Natural killer cell (primary cell): ENCODE results near the gene NELFCD. TPM values are rescaled to one million over a fixed set of nuclear protein-coding genes. Genes with fewer than 3 reads are reported as not detected.

Experiments
- ATAC-seq, 3 donors: fragments of 150-1000 bp in 2 of 3; fragments of 200-7000 bp in 1 of 3; cut with Tn5 transposase; 1 replicate in 1 of 3; 2 replicates in 2 of 3; pipeline ENCODE4 v1.10.0; 2021; ENCODE audit warnings: mild to moderate bottlenecking in 2 of 3, moderate library complexity in 2 of 3
- DNase-seq, 2 donors: peaks; one replicate each; pipeline versions ENCODE4 v3.0.0 to v3.0.0-alpha.2; 2013 to 2021; ENCODE audit warnings: mixed read lengths in 1 of 2
- H3K27ac ChIP-seq: one replicate; pipeline ENCODE4 v1.5.1; 2013; ENCODE audit warnings: mild to moderate bottlenecking, low read length
- H3K27me3 ChIP-seq: one replicate; pipeline ENCODE4 v1.6.1; 2013; ENCODE audit warnings: low read length; ENCODE audit not compliant: control insufficient read depth, insufficient read depth
- H3K36me3 ChIP-seq: one replicate; pipeline ENCODE4 v1.6.1; 2013; ENCODE audit warnings: low read length; ENCODE audit not compliant: control insufficient read depth, insufficient read depth
- H3K4me1 ChIP-seq: one replicate; pipeline ENCODE4 v1.6.1; 2013; ENCODE audit warnings: low read length; ENCODE audit not compliant: control insufficient read depth, insufficient read depth
- H3K4me3 ChIP-seq: one replicate; pipeline ENCODE4 v1.5.1; 2013; ENCODE audit warnings: low read length
- H3K9me3 ChIP-seq: one replicate; pipeline ENCODE4 v1.6.1; 2013; ENCODE audit warnings: low read length; ENCODE audit not compliant: control insufficient read depth, insufficient read depth
- H3K27ac Mint-ChIP-seq, 2 donors: one replicate each; pipeline ENCODE4 v1.8.0; 2022; ENCODE audit warnings: mild to moderate bottlenecking in 2 of 2, mixed read lengths in 2 of 2, moderate library complexity in 1 of 2
- H3K27me3 Mint-ChIP-seq, 2 donors: one replicate each; pipeline ENCODE4 v1.8.0; 2022; ENCODE audit warnings: low read depth in 2 of 2, mixed read lengths in 2 of 2
- H3K36me3 Mint-ChIP-seq: one replicate; pipeline ENCODE4 v1.8.0; 2022; ENCODE audit warnings: mixed read lengths
- H3K4me1 Mint-ChIP-seq, 2 donors: one replicate each; pipeline ENCODE4 v1.8.0; 2022; ENCODE audit warnings: mixed read lengths in 2 of 2
- H3K4me3 Mint-ChIP-seq: one replicate; pipeline ENCODE4 v1.8.0; 2022; ENCODE audit warnings: mild to moderate bottlenecking, moderate library complexity, mixed read lengths
- H3K9me3 Mint-ChIP-seq, 2 donors: one replicate each; pipeline ENCODE4 v1.8.0; 2022; ENCODE audit warnings: mixed read lengths in 2 of 2
- WGBS: methylation state at CpG from one replicate; pipeline ENCODE4 v1.1.7; 2013; ENCODE audit warnings: missing lambda C conversion rate; ENCODE audit not compliant: insufficient coverage; 5-methylcytosine and 5-hydroxymethylcytosine counted together
- intact Hi-C: fragments of 100-400 bp; cut with micrococcal nuclease; formaldehyde crosslinking; loops from one replicate; pipeline ENCODE4 v1.14.2; 2022
- total RNA-seq, 4 donors: library from RNA; stranded (reverse); fragments of 120-200 nt in 1 of 4; gene quantifications; one replicate each; pipeline versions ENCODE4 v1.2.3 to v1.2.4, GENCODE V29; 2013 to 2022
- TF ChIP-seq, protein P1 (sequence below): fragments of 200-600 bp; IDR thresholded peaks from one replicate; pipeline ENCODE4 v1.8.0; 2022; ENCODE audit warnings: antibody characterized with exemption

Gene NELFCD
- total RNA-seq, 3 donors from 2014 or later (not counting 1 experiment from before 2014, with no cell fraction given), result 75.7 to 105 (median 92.6) TPM

DNA sequence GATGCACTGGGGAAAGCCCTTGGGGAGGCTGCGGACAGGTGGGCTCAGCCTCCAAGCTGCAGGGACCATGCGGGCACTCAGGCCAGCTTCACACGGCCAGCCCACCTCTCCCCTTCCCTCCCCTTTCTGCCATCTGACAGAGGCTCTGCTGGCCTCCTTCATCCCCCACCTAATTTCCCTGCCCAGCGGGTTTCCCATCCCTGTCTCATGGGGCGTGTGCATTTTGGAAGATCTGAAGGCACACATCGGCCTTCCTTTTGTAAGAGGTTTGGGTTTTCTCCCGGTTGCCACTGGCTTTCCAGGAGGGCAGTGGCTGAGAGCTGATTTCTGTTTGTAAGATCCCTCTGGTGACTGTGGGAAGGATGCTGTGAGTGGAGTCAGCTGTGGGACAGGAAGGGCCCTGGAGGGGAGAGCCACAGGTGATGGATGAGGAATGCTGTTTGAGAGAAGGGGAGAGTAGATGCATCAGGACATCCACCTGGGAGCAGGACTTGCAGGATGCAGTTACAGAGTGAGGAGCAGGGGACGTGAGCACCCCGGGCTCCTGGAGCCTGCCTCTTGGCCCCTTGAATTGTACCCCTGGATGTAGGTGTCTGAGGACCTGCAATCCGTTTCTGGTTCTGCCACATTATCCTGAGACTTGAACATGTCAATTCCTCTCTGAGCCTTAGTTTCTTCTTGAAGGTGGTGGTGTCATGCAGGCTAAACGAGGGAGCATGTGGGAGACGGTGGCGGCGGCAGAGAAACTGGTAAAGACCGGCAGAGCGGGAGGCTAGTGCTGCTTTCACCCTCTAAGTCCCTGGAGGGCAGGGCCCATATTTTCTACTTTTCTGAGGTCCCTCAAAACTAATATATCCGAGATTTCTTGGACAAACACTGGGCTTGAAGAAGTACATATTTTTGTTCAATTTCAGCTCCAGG, 32.2 kb downstream of the NELFCD start:
- Mint-ChIP-seq H3K36me3 (no peaks in the 10 kb centered on the region), H3K4me1 (peaks cover 35 to 41% of the 10 kb centered on the region in 2 donors), H3K27me3 (no peaks in the 10 kb centered on the region), H3K9me3 (no peaks in the 10 kb centered on the region), H3K27ac (peak overlapping the region in 1 of 2 donors; percentile 42), H3K4me3 (no peak overlapping the region)
- intact Hi-C loops, result no loop called here
- TF ChIP-seq, protein P1, sequence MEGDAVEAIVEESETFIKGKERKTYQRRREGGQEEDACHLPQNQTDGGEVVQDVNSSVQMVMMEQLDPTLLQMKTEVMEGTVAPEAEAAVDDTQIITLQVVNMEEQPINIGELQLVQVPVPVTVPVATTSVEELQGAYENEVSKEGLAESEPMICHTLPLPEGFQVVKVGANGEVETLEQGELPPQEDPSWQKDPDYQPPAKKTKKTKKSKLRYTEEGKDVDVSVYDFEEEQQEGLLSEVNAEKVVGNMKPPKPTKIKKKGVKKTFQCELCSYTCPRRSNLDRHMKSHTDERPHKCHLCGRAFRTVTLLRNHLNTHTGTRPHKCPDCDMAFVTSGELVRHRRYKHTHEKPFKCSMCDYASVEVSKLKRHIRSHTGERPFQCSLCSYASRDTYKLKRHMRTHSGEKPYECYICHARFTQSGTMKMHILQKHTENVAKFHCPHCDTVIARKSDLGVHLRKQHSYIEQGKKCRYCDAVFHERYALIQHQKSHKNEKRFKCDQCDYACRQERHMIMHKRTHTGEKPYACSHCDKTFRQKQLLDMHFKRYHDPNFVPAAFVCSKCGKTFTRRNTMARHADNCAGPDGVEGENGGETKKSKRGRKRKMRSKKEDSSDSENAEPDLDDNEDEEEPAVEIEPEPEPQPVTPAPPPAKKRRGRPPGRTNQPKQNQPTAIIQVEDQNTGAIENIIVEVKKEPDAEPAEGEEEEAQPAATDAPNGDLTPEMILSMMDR, result no peak
- 94% methylated on average over 17 of the region's 17 CpGs for WGBS
- Histone ChIP-seq H3K36me3 (no peaks in the 10 kb centered on the region), H3K9me3 (no peaks in the 10 kb centered on the region), H3K4me3 (no peak overlapping the region), H3K27ac (no peak overlapping the region), H3K4me1 (peaks cover 38% of the 10 kb centered on the region), H3K27me3 (no peaks in the 10 kb centered on the region)
- DNase-seq, result peak in 1 of 2 donors; percentile 10
- no peak for ATAC-seq

DNA sequence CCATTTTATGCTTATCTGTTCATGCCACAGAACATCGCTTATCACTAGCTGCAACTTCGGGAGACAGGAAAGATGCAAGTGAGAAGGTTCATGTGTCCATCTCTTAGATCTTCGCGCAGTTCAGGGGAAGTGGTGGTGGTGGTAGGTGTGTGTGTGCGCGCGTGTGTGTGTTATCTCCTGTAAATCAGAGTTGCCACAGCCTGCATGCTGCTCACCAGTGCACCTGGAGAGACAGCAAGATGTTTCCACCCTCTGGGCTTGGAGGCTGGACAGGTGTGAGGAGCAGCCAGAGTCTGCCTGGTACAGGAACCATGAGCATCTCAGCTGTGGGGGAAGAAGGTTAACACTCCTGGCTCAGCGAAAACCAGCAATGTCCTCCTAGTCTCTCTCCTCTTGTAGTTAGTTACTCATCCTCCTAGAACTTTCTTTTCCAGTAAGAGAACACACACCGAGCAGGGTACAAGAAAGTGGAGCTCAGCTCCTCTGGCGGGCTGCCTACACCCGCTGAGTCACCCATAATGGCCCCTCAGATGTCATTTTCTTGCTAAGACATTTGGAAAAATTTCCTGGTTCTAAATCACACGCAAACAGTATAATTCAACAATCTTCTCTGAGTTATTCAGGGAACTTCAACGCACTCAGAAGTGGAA, 33.0 kb downstream of the NELFCD start:
- DNase-seq, result peak; percentile 15 to 45
- Mint-ChIP-seq H3K9me3 (no peaks in the 10 kb centered on the region), H3K4me1 (peaks cover 35 to 43% of the 10 kb centered on the region in 2 donors), H3K27me3 (no peaks in the 10 kb centered on the region), H3K4me3 (peak overlapping the region; percentile 21), H3K27ac (peak overlapping the region; percentile 34 to 57), H3K36me3 (no peaks in the 10 kb centered on the region)
- no peaks in the 10 kb centered on the region for H3K27me3 ChIP-seq
- H3K4me3 ChIP-seq, result no peak overlapping the region
- no peaks in the 10 kb centered on the region for H3K36me3 ChIP-seq
- intact Hi-C loops, result no loop called here
- WGBS, result 39% methylated on average over 13 of the region's 13 CpGs
- TF ChIP-seq, protein P1, result no peak
- H3K4me1 ChIP-seq, result peaks cover 32% of the 10 kb centered on the region
- peak; percentile 49 to 66 (median 60) for ATAC-seq
- H3K9me3 ChIP-seq, result no peaks in the 10 kb centered on the region
- no peak overlapping the region for H3K27ac ChIP-seq

DNA sequence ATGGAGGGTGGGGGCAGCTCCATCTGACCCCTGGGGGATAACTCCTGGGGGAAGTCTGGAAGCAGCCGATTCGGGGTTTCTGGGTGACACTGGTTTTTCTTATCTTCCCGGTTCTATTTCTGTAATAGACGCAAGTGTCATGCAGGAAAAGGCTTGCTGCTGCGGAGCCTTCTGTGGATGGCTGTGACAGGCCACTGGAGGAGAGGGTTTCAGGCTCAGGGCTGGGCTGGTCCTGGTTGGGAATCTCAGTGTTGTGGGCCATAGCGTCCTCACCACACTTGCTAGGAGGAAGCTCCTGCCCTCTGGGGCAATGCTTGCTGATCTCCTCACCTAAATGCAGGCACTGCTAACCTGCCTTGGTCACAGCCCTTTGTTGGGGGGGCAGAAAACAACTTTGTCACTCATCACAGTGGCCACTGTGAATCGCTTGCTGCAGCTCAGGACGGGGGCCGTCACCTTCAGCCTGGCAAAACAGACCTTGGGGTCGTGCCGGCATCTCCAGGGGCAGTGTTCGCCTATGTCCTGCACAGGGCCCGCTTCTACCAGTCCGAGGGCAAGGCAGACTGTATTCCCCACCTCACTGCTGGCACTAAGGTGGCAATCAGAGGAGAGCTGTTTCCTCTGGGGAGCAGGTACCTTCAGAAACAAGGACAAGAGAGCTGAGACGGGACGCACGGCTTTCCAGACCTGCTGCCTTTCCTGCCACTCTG, 33.8 kb downstream of the NELFCD start:
- Mint-ChIP-seq H3K9me3 (no peaks in the 10 kb centered on the region), H3K27me3 (no peaks in the 10 kb centered on the region), H3K4me3 (no peak overlapping the region), H3K36me3 (no peaks in the 10 kb centered on the region), H3K27ac (peak overlapping the region; percentile 34 to 57), H3K4me1 (peaks cover 35 to 46% of the 10 kb centered on the region in 2 donors)
- Histone ChIP-seq H3K27ac (no peak overlapping the region), H3K27me3 (no peaks in the 10 kb centered on the region), H3K4me1 (peaks cover 32% of the 10 kb centered on the region), H3K4me3 (no peak overlapping the region), H3K36me3 (no peaks in the 10 kb centered on the region), H3K9me3 (no peaks in the 10 kb centered on the region)
- ATAC-seq, result no peak
- intact Hi-C loops, result no loop called here
- WGBS, result 83% methylated on average over 17 of the region's 17 CpGs
- TF ChIP-seq, protein P1, result no peak
- peak in 1 of 2 donors; percentile 4 for DNase-seq
